Stimulated activated CD8-positive, alpha-beta memory T cell treated with anti-CD3 and anti-CD28 coated beads, Interleukin-4, amount 100 ng/mL, for 48 hours (primary cell): ENCODE data around the gene LANCL1.
"Not testable (repeated sequence)": the region's sequence is repeated elsewhere in the genome, so short reads cannot be mapped to it uniquely, and the experiment has no call there.

Experiments used
- DNase-seq: peaks from one replicate; pipeline ENCODE4 v3.0.0-alpha.2; 2020

The LANCL1 gene

DNA sequence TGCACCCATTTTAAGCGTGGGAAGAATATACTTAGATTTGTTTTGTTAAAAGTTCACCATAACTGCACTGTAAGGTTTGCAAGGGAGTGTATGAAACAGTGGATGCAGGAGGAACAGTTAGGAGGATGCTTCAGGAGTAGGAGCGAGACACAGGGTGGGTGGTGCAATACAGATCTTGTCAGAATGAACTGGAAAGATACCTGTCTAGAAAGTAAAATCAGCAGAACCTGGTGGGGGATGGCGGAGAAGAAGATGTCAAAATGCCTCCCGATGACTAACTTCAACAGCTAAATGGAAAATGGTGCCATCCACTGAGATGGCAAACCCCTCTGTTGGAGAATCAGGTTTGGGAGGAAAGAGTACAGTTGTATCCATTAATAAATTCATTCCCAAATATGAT lies 18.2 kb downstream of the LANCL1 start:
- DNase-seq, result no peak

DNA sequence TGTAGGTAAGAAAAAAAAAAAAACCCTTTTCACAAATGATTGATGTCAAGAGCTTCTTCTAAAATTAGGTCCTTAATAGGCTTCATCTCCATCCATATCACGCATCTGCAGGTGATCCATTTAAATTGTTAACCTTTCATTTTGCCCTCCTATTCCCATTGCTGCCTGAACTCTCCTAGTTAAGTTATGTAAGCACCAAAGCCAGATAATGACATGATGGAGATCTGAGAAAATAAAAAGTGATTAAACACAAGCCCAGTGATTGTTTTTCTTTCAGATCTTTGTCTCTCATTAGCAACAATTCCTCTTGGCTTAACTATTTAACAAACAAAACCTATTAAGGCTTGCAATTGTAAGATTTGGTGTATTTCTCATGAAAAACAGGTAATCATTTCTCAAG lies 20.0 kb downstream of the LANCL1 start:
- DNase-seq, result no peak

DNA sequence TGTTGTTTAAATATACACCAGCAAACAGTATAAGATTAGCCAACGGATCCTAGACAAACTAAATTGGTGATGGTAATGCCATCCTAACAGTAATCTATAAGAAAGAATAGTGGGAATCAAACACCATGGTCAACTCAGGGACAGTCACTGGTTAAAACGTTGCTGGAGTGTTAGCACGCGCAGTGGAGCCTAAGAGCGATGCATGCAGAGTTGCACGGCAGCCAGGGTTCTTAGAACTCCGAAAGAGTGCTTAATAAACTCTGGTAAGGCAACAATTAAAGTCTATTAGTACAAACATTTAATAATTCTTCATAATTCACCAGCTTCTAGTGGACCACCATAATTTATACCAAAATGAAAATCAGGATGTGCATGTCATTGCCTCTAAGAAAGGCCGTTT lies 22.2 kb downstream of the LANCL1 start:
- DNase-seq, result no peak

DNA sequence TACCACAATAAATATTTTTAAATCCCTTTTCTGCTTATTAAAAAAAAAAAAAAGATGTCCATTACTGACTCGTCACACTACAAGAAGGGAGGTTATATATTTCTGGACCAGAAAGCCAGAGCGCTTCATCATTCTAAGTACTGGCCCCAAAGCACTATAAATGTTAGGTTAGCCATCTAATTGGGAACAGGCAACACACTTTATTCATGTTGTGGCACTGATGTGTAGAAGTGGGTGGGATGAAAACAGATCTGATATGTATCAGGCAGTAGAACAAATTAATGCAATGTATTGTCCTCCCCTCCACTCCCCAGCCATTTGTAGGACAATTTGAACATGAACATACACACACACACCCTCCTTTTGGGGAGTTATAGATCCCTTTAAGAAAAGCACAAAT lies 24.4 kb downstream of the LANCL1 start:
- no peak for DNase-seq

DNA sequence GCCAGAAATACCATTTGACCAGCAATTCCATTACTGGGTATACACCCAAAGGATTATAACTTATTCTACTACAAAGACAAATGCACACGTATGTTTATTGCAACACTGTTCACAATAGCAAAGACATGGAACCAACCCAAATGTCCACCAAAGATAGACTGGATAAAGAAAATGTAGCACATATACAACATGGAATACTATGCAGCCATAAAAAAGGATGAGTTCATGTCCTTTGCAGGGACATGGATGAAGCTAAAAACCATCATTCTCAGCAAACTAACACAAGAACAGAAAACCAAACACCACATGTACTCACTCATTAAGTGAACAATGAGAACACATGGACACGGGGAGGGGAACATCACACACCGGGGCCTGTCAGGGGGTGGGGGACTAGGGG lies 25.6 kb downstream of the LANCL1 start:
- not testable (repeated sequence) for DNase-seq

DNA sequence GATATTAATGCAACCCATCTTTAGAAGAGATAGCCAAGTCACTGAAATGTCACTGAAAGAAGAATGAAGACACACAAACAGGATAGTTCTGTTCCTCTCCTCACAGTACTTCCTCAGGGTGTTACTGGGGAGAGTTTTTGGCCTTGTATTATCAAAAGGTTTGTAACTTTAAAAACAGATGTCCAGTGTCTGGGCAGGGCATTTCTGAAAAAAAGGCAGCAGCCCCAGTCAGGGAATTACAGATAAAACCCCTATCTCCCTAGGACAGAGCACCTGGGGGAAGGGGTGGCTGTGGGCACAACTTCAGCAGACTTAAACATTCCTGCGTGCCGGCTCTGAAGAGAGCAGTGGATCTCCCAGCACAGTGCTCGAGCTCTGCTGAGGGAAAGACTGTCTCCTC lies 30.8 kb downstream of the LANCL1 start:
- no peak for DNase-seq

DNA sequence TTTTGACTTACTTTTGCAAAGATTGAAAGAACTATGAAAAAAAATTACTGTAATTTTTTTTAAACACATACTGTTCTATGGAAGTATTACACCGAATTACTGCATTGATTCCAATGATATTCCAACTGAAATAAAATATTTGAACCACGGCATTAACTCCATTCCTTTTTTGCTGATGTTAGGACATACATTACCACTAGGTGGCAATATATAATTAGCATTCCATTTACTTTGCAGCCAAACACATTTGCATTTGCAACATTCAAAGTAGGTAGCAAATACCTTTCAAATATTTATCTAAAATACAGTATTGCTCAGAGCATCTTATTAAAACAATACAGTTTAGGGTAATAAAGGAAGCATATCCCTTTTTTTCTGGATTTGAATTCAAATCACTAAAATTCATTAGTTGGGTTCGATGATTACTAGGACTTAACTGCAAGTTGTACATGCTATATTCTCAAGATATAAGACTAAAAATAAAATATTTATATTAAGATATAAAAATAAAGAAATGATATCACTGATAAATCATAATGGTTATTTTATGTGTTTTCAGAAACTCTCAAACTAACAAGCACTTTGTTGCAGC lies 31.3 kb downstream of the LANCL1 start:
- no peak for DNase-seq

DNA sequence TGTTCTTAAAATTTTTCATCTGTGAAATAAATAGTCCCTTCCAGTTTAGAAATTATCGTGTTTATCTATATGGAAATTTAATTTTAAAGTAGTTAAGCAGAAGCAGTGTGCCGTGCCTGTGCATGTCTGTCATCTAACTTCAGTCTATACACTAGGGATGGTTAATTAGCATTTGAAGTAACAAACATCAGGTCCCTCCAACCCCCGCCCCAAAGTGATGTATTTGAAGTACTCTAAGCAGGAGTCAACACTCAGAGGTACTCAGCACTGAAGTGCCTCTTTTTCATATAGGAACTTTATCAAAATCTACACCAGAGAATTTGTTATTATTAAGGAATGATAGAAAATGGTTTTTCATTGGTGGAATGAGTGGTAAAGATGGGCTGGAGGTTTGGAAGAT lies 33.0 kb downstream of the LANCL1 start:
- DNase-seq, result no peak

DNA sequence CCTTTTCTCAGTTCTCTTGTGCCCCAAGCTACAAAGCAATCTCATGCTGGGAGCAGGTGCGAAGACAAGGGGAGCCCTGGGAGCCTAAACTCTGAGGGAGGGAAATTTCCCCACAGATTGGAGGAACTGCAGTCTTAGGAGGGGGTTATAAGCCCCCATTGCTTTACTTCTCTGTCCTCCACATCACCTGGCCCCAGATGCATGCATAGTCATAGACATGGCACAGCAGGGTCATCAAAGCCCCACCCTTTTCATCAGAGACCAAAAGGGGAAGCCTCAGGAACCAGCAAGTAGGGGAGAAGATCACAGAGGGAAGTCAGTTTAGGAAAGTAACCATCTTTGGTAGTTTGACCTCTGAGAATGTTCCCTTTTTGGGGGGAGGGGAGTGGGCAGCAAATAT lies 33.7 kb downstream of the LANCL1 start:
- no peak for DNase-seq

DNA sequence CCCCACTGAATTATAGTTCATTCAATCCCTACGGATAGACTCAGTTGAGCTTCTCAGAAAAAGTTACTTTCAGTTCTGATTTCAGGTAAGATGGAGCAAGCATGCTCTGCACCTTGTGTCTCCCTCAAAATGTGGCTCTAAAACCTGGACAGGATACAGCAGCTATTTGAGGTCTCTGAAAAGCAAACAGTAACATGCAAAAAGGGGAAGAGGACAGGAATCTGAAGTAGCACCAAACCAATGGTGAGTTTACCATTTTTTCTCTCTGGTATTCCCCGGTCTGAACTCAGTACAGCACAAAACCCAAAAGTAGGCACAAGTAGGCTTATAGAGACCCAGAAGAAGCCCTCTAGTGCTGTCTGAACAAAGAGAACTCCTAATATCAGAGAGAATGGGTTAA lies 34.1 kb downstream of the LANCL1 start:
- DNase-seq, result no peak

DNA sequence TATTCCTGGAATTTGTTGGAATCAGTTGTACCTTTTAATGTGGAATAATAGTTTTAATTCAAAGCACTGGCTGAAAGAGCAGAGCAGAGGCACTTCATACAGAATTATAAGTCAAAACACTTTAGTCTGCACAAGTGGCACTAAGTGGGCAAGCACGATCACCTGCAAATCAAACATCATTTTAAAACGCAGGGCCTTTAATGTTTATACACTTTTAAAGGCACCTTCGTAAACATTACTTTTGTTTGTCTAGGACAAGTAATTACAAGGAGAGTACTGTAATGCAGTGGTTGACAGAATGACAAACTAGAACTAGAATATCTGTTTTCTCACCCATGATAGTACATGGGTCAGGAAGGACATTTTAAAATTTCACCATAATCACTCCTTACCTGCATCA lies 36.4 kb downstream of the LANCL1 start:
- no peak for DNase-seq

DNA sequence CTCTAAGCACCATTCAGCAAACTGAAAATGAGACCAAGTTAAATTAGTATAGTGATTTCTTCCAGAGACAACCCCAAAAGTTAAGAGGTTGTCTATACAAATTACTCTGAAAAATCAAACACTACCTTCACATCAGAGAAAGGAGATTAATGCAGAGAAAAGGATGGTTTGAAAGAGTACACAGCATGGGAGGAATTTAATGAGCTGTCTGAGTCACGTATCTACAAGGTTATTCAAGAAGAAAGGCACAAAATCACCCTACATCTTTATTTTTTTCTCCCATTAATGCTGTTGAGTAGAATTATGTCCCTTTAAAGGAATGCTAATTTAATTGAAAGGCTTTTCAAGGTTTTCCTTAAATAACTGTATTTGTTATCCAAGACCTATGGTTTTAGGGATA lies 41.1 kb downstream of the LANCL1 start:
- DNase-seq, result no peak

DNA sequence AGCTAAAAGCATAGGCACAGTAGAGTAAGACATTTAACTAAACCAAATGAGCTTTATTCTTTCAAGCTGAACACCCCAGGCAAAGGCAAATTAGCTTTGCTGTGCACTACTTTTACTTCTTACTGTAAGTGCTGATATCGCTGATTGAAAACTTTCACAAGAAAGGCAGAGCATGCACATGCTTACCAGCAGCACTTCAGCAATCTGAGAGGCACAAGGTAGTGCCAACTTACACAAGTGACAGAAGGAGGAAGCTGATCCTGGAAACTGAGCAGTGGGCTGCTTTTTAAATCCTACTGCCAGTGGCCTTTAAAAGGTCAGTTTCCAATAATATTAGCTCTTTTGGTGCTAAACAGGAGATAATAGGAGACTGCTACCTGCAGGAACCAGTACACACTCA lies 43.9 kb downstream of the LANCL1 start:
- no peak for DNase-seq

DNA sequence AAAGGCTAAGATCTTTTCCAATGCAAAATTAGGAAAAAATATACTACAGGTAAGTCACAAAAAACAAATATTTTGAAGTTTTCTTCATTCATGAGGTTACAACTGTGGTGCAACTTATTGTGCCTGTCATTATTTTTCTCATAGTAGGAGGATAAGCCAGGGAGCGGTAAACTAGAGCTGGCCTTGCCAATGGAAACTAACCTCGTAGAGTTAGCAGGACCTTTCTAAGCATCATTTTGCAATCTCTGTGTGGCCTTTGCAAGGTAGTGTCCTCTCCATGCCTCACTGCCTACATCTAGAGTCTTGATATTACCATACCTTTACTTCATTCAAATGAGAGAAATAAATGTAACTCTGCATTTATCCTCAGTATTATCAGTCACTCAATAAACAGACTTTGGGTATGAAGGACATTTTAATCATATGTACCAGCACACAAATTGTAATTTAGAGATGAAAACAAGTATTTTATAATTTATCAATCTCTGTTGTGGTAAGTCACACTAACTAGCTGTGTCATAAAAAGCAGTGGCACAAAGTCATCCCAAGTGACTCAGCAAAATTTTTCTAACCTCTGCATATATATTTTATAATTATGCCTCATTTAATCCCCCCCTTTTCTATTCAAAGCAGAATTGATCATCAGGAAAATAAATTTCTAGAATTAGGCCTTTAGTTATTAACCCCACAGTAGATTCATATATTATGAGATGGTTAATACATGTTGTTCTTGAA lies 47.0 kb downstream of the LANCL1 start:
- DNase-seq, result no peak

DNA sequence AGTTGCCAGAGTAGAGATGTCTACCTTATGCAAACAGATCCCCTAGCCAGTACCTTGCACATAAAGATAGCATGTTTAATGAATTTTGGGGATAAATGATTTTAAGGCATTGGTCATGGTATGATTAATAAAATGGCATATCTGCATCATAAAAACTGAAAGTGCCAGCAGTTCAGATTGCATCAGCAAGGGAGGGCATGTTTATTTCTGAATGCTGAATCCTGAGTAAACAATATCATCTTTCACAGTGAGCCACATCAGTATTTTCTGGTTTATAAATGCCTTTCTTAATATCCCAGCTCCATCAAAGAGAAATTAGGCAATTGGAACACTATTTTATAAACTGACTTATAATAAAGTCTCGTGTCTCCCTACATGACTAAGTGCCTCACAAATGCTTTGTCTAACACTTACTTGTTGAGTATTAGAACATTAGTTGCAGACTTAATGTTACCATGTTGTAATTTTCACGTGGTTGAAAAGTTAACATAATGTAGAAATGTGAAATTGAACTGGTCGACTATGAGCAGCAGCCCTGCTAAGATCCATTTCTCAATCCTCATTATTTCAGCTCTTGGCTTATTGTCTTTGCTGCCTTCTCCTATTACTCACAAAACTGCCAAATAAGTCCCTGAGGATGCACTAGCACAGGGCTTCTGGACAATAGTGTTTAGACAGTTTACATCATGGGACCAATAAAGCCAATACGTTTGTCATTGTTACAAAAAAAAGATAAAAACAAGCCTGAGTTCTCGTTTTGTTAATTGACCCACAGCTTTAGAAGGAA lies 48.0 kb downstream of the LANCL1 start:
- no peak for DNase-seq

DNA sequence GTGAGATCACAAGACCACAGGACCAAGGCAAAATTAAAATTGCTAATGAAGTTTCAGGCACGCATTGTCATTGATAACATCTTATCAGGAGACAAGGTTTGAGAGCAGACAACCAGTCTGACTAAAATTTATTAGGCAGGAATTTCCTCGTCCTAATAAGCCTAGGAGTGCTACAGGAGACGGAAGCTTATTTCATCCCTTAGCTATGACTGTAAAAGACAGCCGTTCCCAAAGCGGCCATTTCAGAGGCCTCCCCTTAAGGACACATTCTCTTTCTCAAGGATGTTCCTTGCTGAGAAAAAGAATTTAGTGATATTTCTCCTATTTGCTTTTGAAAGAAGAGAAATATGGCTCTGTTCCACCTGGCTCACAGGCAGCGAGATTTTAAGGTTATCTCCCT lies 49.2 kb downstream of the LANCL1 start:
- DNase-seq, result not testable (repeated sequence)

DNA sequence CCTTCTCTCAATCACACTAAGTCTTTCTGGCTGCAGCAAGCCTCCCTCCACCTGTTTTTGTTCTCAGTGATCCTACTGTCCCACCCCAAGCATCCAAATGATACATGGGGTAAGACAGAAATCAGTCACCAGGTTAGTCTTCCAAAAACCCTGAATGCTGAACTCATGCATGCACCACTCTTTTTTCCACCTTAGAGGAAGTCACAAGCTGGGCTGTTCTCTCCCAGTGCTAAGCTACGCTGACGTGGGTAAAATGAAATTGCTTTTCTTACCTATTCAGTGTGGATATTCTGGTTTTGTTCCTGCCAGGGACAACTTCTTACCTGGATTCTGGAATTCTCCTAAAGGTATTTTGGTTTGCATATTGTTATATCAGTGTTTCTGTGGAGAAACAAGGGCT lies 54.2 kb downstream of the LANCL1 start:
- DNase-seq, result no peak

DNA sequence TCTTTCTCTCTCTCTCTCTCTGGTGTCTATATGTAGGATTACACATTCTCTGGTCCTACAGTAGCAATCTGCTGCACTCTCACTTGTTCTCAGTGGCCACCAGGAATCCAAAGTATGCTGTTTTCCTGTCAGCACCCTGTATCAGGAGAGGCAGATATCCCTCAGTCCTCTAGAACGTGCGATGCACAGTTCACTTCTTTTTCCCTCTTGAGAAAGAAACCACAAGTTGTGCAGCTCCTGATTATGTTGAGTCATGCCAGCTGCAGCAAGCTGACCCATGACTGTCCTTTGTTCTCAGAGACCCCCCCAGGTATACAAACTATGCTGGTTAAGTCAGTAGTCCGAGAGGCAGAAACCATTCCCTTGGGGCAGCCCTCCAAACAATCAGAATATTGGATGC lies 54.6 kb downstream of the LANCL1 start:
- no peak for DNase-seq

DNA sequence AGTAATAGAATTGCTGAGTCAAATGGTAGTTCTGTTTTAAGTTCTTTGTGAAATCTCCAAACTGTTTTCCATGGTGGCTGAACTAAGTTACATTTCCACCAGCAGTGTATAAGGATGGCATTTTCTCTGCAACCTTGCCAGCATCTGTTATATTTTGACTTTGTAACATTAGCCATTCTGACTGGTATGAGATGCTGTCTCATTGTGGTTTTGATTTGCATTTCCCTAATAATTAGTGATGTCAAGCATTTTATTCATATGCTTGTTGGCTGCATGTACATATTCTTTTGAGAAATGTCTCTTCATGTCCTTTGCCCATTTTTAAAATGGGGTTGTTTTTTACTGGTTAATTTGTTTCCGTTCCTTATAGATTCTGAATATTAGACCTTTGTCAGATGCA lies 63.9 kb downstream of the LANCL1 start:
- DNase-seq, result no peak

DNA sequence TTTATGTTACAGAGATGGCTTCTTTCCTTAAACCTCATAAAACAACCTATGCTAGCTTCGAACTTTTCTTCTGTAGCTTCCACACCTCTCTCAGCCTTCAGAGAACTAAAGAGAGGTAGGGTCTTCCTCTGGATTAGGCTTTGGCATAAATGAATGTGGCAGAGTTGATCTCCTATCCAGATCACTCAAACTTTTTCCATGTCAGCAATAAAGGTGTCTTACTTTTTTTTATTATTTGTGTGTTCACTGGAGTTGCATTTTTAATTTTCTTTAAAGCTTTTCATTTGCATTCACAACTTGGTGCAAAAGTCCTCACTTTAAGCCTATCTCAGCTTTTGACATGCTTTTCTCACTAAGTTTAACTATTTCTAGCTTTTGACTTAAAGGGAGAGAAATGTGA lies 66.0 kb downstream of the LANCL1 start:
- DNase-seq, result no peak

DNA sequence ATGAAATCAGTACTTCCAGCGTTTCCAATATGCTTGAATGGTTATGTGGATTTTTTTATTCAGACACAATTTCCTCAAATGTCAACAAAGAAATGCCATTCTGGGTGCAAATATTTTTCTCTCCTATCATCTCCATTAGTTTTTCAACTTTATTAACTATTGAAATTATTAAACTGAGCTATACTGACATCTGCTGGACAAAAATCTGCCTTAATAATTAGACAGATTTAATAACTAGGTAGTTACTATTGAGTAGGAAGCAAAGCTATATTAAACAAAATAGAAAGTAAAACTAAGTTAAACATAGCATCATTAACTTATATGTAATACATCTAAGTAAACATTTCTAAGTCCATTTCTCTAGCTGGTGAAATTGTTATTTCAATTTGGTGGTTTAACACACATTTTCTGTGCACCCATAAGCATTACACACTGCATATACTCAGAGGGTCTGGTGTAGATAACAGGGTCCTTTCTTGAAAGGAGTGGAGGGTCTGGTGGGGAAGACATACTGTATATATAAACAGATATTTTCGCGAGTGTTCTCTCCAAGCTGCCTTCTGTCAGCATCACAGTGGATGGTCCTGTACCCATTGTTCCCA lies 77.0 kb downstream of the LANCL1 start:
- no peak for DNase-seq

DNA sequence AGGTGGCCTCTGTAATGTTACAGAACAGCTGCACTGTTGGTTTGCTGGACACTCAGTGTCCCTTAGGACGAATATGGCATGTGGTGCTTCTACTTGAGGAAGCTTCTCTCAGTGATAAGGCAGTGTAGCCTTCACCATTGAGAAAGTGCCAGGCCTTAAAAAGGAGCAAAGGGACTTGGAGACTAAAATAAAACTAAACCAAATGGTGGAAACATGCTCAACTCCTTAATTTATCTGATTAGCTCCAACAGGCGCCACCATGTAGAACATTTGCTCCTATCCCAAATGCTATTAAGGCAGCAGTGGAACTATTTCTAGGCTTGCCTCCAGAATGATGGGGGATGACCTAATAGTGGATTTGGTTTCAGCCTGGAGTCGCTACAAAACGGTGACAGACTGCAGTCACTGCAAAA lies 84.1 kb downstream of the LANCL1 start:
- no peak for DNase-seq

DNA sequence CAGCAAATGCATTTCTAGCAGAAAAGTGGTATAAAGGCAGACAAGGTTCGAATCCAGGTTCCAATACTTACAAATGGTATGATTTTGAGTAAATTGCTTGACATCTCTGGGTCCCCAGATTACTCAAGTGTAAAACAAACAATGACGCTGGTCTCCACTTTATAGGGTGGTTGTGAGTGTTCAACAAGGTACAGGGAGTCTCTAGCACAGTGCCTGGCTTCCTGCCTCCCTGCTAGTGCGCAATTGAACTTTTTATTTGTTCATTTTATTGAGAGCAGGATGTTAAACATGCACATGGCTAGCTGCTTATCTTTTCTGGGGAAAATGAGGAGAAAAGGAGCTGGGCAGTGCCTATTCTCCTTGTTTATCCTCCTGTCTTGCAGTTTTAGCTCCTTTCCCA lies 86.7 kb downstream of the LANCL1 start:
- no peak for DNase-seq

DNA sequence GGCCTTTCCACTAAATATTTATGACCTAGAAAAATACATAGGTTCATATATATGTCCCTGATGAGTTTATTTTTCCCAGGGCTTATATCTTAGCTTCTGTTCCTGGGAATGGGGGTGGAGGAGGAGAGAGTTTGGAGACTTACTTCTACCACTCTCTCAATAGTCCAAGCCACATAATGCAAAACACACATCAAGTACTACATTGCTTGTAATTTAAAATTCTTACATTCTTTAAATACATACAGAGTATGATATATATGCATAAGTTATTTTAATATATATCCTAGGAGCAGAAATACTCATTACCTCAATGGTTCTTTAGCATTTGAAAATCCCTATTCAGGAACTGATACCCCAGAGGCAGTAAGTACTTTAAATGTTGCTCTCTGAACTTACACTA lies 88.4 kb downstream of the LANCL1 start:
- no peak for DNase-seq
